ENCODE measurements around the gene ZNF761.

The ZNF761 gene

DNA sequence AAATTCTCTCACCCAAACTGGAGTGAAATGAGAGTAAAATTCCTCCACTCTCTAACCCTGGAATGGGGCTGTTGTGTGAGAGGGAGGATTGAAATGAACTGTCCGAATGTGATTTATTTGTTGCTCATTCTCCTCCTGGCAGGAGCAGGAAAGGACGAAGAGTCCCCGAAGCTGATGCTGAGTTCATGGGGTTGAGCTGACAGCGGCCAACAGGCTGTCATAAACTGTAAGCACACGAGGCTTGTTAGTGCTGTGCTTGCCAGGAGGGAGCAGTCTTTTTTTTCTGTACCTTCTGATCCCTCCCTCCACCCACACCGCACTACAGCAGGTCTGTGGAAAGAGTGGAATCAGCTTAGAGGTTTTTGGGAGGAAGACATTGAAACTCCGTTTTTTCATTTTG lies 73.1 kb downstream of the ZNF761 start:
- no peak for TF ChIP-seq TAF1 (IDR thresholded peaks at IDR 0.05; ENCODE audit: borderline replicate concordance, low read depth, low read length)
- no peak for TF ChIP-seq POLR2AphosphoS5 (IDR thresholded peaks at IDR 0.05; ENCODE audit: low read depth, low read length)
- no peak for TF ChIP-seq POLR2A (IDR thresholded peaks at IDR 0.05; ENCODE audit: low read depth, low read length)
- FAIRE-seq (no peak), DNase-seq (ENCODE audit: insufficient read length) (no peak)

DNA sequence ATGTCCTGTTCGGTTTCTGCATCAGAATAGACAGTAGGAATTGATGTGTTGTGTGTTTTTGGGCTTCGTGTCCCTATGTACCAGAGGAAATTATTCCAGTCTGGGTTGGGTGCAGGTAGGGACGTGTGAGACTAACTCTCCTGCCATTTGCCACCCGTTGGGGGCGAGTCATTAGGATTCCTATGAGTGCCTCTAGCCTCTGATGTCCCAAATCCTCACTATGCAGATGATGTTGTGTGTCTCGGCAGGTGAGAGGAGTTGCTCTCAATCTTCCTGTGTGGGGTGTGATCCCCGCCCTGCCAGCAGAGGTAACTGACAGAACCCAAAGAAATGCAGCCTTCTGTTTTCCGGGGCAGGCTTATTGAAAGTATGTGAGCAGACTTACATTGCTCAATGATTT lies 74.9 kb downstream of the ZNF761 start:
- no peak for DNase-seq (ENCODE audit: insufficient read length)
- no peak for FAIRE-seq
- no peak for TF ChIP-seq POLR2A (IDR thresholded peaks at IDR 0.05; ENCODE audit: low read depth, low read length)
- no peak for TF ChIP-seq TAF1 (IDR thresholded peaks at IDR 0.05; ENCODE audit: borderline replicate concordance, low read depth, low read length)
- TF ChIP-seq POLR2AphosphoS5 (IDR thresholded peaks at IDR 0.05; ENCODE audit: low read depth, low read length), result no peak
